ENCODE results near the gene TNIK. TPM values are rescaled to one million over a fixed set of nuclear protein-coding genes. Genes with fewer than 3 reads are reported as not detected.

The TNIK gene
- total and polyA plus RNA-seq, 2 of the 4 experiments (the other 2 are of a cell fraction) = 3.4 to 6.3 TPM

GRCh38 chr3:171038342-171038741, 421.9 kb downstream of the TNIK start:
- no peaks in the 10 kb centered on the region for H3K79me1 ChIP-seq (ENCODE audit: low read depth in 1 of 2, low read length in 2 of 2)
- WGBS, 2 experiments (ENCODE audit: extremely low coverage in 2 of 2, insufficient read length in 1 of 2) = no CpG with 5 or more reads among the region's 1 CpG
- no peak overlapping the region for H2BK5ac ChIP-seq (ENCODE audit: low read depth, low read length, poor library complexity, severe bottlenecking)
- ATAC-seq (ENCODE audit: low read depth) (no peak), DNase-seq (no peak)
- no peak overlapping the region for H3K23ac ChIP-seq (ENCODE audit: low read depth, low read length)
- dilution Hi-C loops (cut with HindIII; ENCODE audit: low sequenced_read_pairs, unreplicated experiment) = no loop called here
- H2AK9ac ChIP-seq (replicated peaks; ENCODE audit: low read depth, low read length, poor library complexity) = no peak overlapping the region
- H3K4me2 ChIP-seq (ENCODE audit: low read depth, low read length) = no peak overlapping the region
- ChIA-PET POLR2A (ENCODE audit: unreplicated experiment) (no interaction called here), CTCF (no interaction called here)
- no peak overlapping the region for H3K18ac ChIP-seq (ENCODE audit: low read depth, low read length)
- no peak overlapping the region for H2BK20ac ChIP-seq (ENCODE audit: low read depth, low read length)
- no peaks in the 10 kb centered on the region for H3K4me1 ChIP-seq (ENCODE audit: control insufficient read depth, insufficient read depth, low read length)
- no peaks in the 10 kb centered on the region for H3K36me3 ChIP-seq (ENCODE audit: control insufficient read depth, insufficient read depth, low read length)
- no TSS peak for BruUV-seq (replicated peaks)
- H3K14ac ChIP-seq (replicated peaks; ENCODE audit: low read depth, low read length) = no peak overlapping the region
- H4K5ac ChIP-seq (ENCODE audit: low read depth, low read length) = no peak overlapping the region
- no peak overlapping the region for H2AK5ac ChIP-seq (ENCODE audit: low read depth, low read length)
- H2BK120ac ChIP-seq (ENCODE audit: low read depth, low read length) = no peak overlapping the region
- no peak overlapping the region for H4K91ac ChIP-seq (ENCODE audit: insufficient read depth, low read depth, low read length)
- no peaks in the 10 kb centered on the region for H3K27me3 ChIP-seq (ENCODE audit: control insufficient read depth, insufficient read depth, low read length)
- intact Hi-C loops (cut with micrococcal nuclease) = no loop called here
- no peaks in the 10 kb centered on the region for H4K20me1 ChIP-seq (ENCODE audit: insufficient read depth, low read length)
- no peak for TF ChIP-seq BHLHE40 (IDR thresholded peaks at IDR 0.05; ENCODE audit: low read depth, low read length)
- TF ChIP-seq, protein P1, sequence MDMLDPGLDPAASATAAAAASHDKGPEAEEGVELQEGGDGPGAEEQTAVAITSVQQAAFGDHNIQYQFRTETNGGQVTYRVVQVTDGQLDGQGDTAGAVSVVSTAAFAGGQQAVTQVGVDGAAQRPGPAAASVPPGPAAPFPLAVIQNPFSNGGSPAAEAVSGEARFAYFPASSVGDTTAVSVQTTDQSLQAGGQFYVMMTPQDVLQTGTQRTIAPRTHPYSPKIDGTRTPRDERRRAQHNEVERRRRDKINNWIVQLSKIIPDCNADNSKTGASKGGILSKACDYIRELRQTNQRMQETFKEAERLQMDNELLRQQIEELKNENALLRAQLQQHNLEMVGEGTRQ (IDR thresholded peaks at IDR 0.05; ENCODE audit: low read depth, low read length) = no peak
- no peak for TF ChIP-seq MAFK (IDR thresholded peaks at IDR 0.05; ENCODE audit: low read depth, low read length)
- no peak for TF ChIP-seq NFE2L2 (IDR thresholded peaks at IDR 0.05; ENCODE audit: low read depth, low read length)
- TF ChIP-seq SMC3 (IDR thresholded peaks at IDR 0.05; ENCODE audit: low read depth, low read length) = no peak
- TF ChIP-seq FOS (IDR thresholded peaks at IDR 0.05; ENCODE audit: low read depth, low read length) = no peak
- no peak for TF ChIP-seq RFX5 (IDR thresholded peaks at IDR 0.05; ENCODE audit: low read depth, low read length)
- no peak for TF ChIP-seq CHD1 (IDR thresholded peaks at IDR 0.05; ENCODE audit: low read depth, low read length)
- no peak for TF ChIP-seq CTCF (conservative IDR thresholded peaks at IDR 0.05; ENCODE audit: low read depth, low read length)
- TF ChIP-seq MXI1 (IDR thresholded peaks at IDR 0.05; ENCODE audit: borderline replicate concordance, low read depth, low read length) = no peak
- no peak for TF ChIP-seq MAZ (IDR thresholded peaks at IDR 0.05; ENCODE audit: borderline replicate concordance, low read depth, low read length)
- no peak for TF ChIP-seq ELK1 (IDR thresholded peaks at IDR 0.05; ENCODE audit: borderline replicate concordance, low read depth, low read length)
- TF ChIP-seq CEBPB (IDR thresholded peaks at IDR 0.05; ENCODE audit: low read depth, low read length) = no peak
- TF ChIP-seq RAD21 (IDR thresholded peaks at IDR 0.05; ENCODE audit: low read length) = no peak
- H2AFZ ChIP-seq (replicated peaks; ENCODE audit: low read length, poor library complexity) = no peak overlapping the region
- H4K8ac ChIP-seq (ENCODE audit: low read depth in 2 of 2, low read length in 2 of 2) = no peak overlapping the region
- no peaks in the 10 kb centered on the region for H3K9me3 ChIP-seq (ENCODE audit: control insufficient read depth, insufficient read depth, low read length)
- no peak overlapping the region for H3K4ac ChIP-seq (ENCODE audit: low read depth, low read length)
- H3K4me3 ChIP-seq (ENCODE audit: insufficient read depth, low read depth, low read length) = no peak overlapping the region
- no peak overlapping the region for H3K9ac ChIP-seq (ENCODE audit: low read depth, low read length)
- no peak overlapping the region for H2BK15ac ChIP-seq (ENCODE audit: low read depth, low read length)
- no peaks in the 10 kb centered on the region for H3K9me1 ChIP-seq (ENCODE audit: insufficient read depth, low read length)
- in situ Hi-C loops (cut with MboI; ENCODE audit: low sequenced_read_pairs) = no loop called here
- no peak overlapping the region for H3K56ac ChIP-seq (ENCODE audit: extremely low read depth, insufficient read depth, low read length)
- no peak overlapping the region for H3K27ac ChIP-seq (ENCODE audit: insufficient read depth, low read length)

Measured in IMR-90 (cell line).